Large intestine (tissue), 3 donors: Measurements from ENCODE around the gene SVOP. TPM values are rescaled to one million over a fixed set of nuclear protein-coding genes. Genes with fewer than 3 reads are reported as not detected.

Source experiments
- DNase-seq, 2 donors: peaks; one replicate each; pipeline versions ENCODE4 v3.0.0 to v3.0.0-alpha.2; 2013
- H3K27ac ChIP-seq: one replicate; pipeline ENCODE4 v1.5.1; 2013; ENCODE audit warnings: low read length
- H3K27me3 ChIP-seq: 2 replicates; pipeline ENCODE4 v1.6.1; 2013; ENCODE audit warnings: low read length; ENCODE audit not compliant: control insufficient read depth, insufficient read depth
- H3K36me3 ChIP-seq: 2 replicates; pipeline ENCODE4 v1.6.1; 2013; ENCODE audit warnings: low read length; ENCODE audit not compliant: control insufficient read depth, insufficient read depth
- H3K4me1 ChIP-seq: one replicate; pipeline ENCODE4 v1.6.1; 2013; ENCODE audit warnings: low read length; ENCODE audit not compliant: control insufficient read depth, insufficient read depth
- H3K4me3 ChIP-seq: one replicate; pipeline ENCODE4 v1.5.1; 2013; ENCODE audit warnings: low read length
- H3K9me3 ChIP-seq: one replicate; pipeline ENCODE4 v1.6.1; 2013; ENCODE audit warnings: mild to moderate bottlenecking, low read depth, low read length, moderate library complexity; ENCODE audit not compliant: control insufficient read depth
- WGBS: methylation state at CpG from one replicate; pipeline ENCODE4 v1.1.5; 2013; ENCODE audit warnings: low lambda C conversion rate; ENCODE audit not compliant: insufficient coverage; 5-methylcytosine and 5-hydroxymethylcytosine counted together
- polyA plus RNA-seq: library from polyadenylated mRNA; unstranded; fragments of 120-200 nt; gene quantifications from one replicate; pipeline ENCODE4 v1.2.1, GENCODE V29; 2013

SVOP gene
- polyA plus RNA-seq, 1 donor = 2.1 TPM

GRCh38 chr12:108912361-108912760 is 108.5 kb downstream of the SVOP start:
- Histone ChIP-seq H3K4me3 (no peak overlapping the region), H3K9me3 (no peaks in the 10 kb centered on the region), H3K27ac (no peak overlapping the region), H3K4me1 (no peaks in the 10 kb centered on the region), H3K36me3 (no peaks in the 10 kb centered on the region), H3K27me3 (no peaks in the 10 kb centered on the region)
- 100% methylated on average over 1 of the region's 9 CpGs for WGBS
- no peak for DNase-seq

- Histone ChIP-seq H3K36me3 (no peaks in the 10 kb centered on the region), H3K4me1 (no peaks in the 10 kb centered on the region), H3K27ac (no peak overlapping the region), H3K27me3 (no peaks in the 10 kb centered on the region), H3K9me3 (no peaks in the 10 kb centered on the region), H3K4me3 (no peak overlapping the region)
- WGBS = no CpG with 5 or more reads among the region's 6 CpGs
- no peak for DNase-seq
Measured at GRCh38 chr12:108911915-108912314, 109.0 kb downstream of the SVOP start.

- DNase-seq = no peak
- no CpG with 5 or more reads among the region's 5 CpGs for WGBS
Measured at GRCh38 chr12:108910336-108910735, 110.5 kb downstream of the SVOP start.

GRCh38 chr12:108907839-108908351 is 113.0 kb downstream of the SVOP start:
- Histone ChIP-seq H3K36me3 (no peaks in the 10 kb centered on the region), H3K27me3 (no peaks in the 10 kb centered on the region), H3K4me1 (no peaks in the 10 kb centered on the region), H3K27ac (no peak overlapping the region), H3K9me3 (no peaks in the 10 kb centered on the region), H3K4me3 (no peak overlapping the region)
- no peak for DNase-seq
- no CpG with 5 or more reads among the region's 2 CpGs for WGBS

More at GRCh38 chr12:108910336-108910735, 110.5 kb downstream of the SVOP start:
- Histone ChIP-seq H3K4me3 (no peak overlapping the region), H3K9me3 (no peaks in the 10 kb centered on the region), H3K27ac (no peak overlapping the region), H3K4me1 (no peaks in the 10 kb centered on the region), H3K27me3 (no peaks in the 10 kb centered on the region), H3K36me3 (no peaks in the 10 kb centered on the region)

- no peak for DNase-seq
Measured at GRCh38 chr12:108906971-108907370, 113.9 kb downstream of the SVOP start.

GRCh38 chr12:108905725-108906124 is 115.1 kb downstream of the SVOP start:
- no peak overlapping the region for H3K27ac ChIP-seq

More at GRCh38 chr12:108906971-108907370, 113.9 kb downstream of the SVOP start:
- H3K4me3 ChIP-seq = no peak overlapping the region
- no peak overlapping the region for H3K27ac ChIP-seq
- no peaks in the 10 kb centered on the region for H3K9me3 ChIP-seq
- no CpG with 5 or more reads among the region's 2 CpGs for WGBS
- no peaks in the 10 kb centered on the region for H3K36me3 ChIP-seq
- H3K4me1 ChIP-seq = no peaks in the 10 kb centered on the region
- H3K27me3 ChIP-seq = no peaks in the 10 kb centered on the region

GRCh38 chr12:108899145-108899544 is 121.7 kb downstream of the SVOP start:
- DNase-seq = no peak
- Histone ChIP-seq H3K4me3 (no peak overlapping the region), H3K36me3 (no peaks in the 10 kb centered on the region), H3K27ac (no peak overlapping the region), H3K27me3 (peaks cover 2% of the 10 kb centered on the region), H3K4me1 (no peaks in the 10 kb centered on the region), H3K9me3 (no peaks in the 10 kb centered on the region)
- WGBS = no CpG with 5 or more reads among the region's 5 CpGs

More at GRCh38 chr12:108905725-108906124, 115.1 kb downstream of the SVOP start:
- WGBS = no CpG with 5 or more reads among the region's 5 CpGs
- Histone ChIP-seq H3K4me3 (no peak overlapping the region), H3K36me3 (no peaks in the 10 kb centered on the region), H3K4me1 (no peaks in the 10 kb centered on the region), H3K27me3 (no peaks in the 10 kb centered on the region), H3K9me3 (no peaks in the 10 kb centered on the region)
- DNase-seq = no peak

GRCh38 chr12:108896817-108897216 is 124.1 kb downstream of the SVOP start:
- DNase-seq = no peak
- Histone ChIP-seq H3K4me1 (no peaks in the 10 kb centered on the region), H3K4me3 (no peak overlapping the region), H3K27me3 (peaks cover 4% of the 10 kb centered on the region), H3K9me3 (no peaks in the 10 kb centered on the region), H3K36me3 (no peaks in the 10 kb centered on the region), H3K27ac (no peak overlapping the region)
- WGBS = no CpG with 5 or more reads among the region's 4 CpGs

GRCh38 chr12:108896336-108896735 is 124.5 kb downstream of the SVOP start:
- Histone ChIP-seq H3K27ac (no peak overlapping the region), H3K36me3 (no peaks in the 10 kb centered on the region), H3K4me1 (no peaks in the 10 kb centered on the region), H3K4me3 (no peak overlapping the region), H3K27me3 (peaks cover 4% of the 10 kb centered on the region), H3K9me3 (no peaks in the 10 kb centered on the region)
- no CpG with 5 or more reads among the region's 8 CpGs for WGBS
- DNase-seq = no peak

- 75% methylated on average over 4 of the region's 5 CpGs for WGBS
- H3K4me3 ChIP-seq = no peak overlapping the region
- no peaks in the 10 kb centered on the region for H3K9me3 ChIP-seq
- no peak overlapping the region for H3K27ac ChIP-seq
- DNase-seq = no peak
- H3K4me1 ChIP-seq = no peaks in the 10 kb centered on the region
- H3K27me3 ChIP-seq = peaks cover 2% of the 10 kb centered on the region
- H3K36me3 ChIP-seq = no peaks in the 10 kb centered on the region
Measured at GRCh38 chr12:108895220-108895802, 125.6 kb downstream of the SVOP start.

GRCh38 chr12:108890208-108890607 is 130.7 kb downstream of the SVOP start:
- DNase-seq = no peak
- WGBS = no CpG with 5 or more reads among the region's 2 CpGs
- H3K27me3 ChIP-seq = peaks cover 2% of the 10 kb centered on the region
- no peaks in the 10 kb centered on the region for H3K9me3 ChIP-seq
- H3K27ac ChIP-seq = no peak overlapping the region
- no peak overlapping the region for H3K4me3 ChIP-seq
- H3K36me3 ChIP-seq = no peaks in the 10 kb centered on the region
- no peaks in the 10 kb centered on the region for H3K4me1 ChIP-seq
